ENCODE data around the gene MTA3. TPM values are rescaled to one million over a fixed set of nuclear protein-coding genes. Genes with fewer than 3 reads are reported as not detected.
A peak's percentile ranks its signal among the peaks of the same experiment; 100 is the strongest.

Gene MTA3
- total and polyA plus RNA-seq, 2 donors (not counting 1 experiment from before 2014, with no cell fraction given) = 13.4 to 33.2 TPM

DNA sequence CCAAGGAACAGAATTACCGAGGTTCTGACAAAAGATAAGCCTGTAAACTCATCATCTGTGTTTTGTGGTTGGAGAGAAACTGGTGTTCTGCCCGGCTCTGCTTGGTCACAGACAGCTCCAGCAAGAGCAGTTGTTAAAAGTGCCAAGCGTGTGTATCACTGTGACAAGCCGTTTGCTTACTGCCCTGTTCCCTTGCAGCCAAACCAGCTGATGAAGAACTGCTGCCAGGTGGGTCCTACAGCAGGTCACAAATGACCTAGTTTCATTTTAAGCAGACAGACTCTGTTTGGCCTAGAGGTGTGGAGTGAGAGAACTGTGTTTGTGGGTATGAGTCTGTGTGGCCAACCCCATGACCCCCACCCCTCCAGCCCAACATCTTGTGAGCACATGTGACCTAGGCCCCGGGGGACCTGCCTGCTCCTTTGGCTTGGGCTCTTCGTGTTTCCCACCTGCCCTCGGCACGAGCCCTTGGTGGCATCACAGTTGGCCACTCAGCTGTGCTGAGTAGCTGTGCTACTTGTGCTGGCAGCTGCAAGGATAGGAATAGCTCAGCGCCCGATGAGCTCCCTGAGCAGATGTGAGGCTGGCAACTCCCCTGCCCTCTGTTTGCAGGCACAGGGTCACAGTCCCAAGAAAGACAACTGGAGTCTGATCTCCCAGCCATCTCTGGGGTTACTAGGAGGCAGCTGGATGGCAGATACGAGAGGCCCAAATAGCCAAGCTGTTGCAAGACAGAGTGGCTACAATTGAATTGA lies 185.8 kb downstream of the MTA3 start:
- Histone ChIP-seq H4K20me1 (ENCODE audit: control insufficient read depth, insufficient read depth, low read length, poor library complexity, severe bottlenecking) (no peaks in the 10 kb centered on the region), H3K27ac (ENCODE audit: low read length in 2 of 2) (peak overlapping the region; percentile 37 to 50), H3K27me3 (replicated peaks in 1 of 4; ENCODE audit: control extremely low read depth in 1 of 4, control insufficient read depth in 3 of 4, insufficient read depth in 4 of 4, low read length in 3 of 4) (no peaks in the 10 kb centered on the region), H3K9me3 (ENCODE audit: control extremely low read depth in 1 of 3, control insufficient read depth in 2 of 3, insufficient read depth in 1 of 3, low read length in 2 of 3) (no peaks in the 10 kb centered on the region), H3K4me1 (ENCODE audit: control insufficient read depth in 2 of 2, insufficient read depth in 2 of 2, low read length in 2 of 2) (peaks cover 46 to 47% of the 10 kb centered on the region in 2 donors), H3K79me2 (ENCODE audit: control insufficient read depth, insufficient read depth, low read length) (no peaks in the 10 kb centered on the region), H3K36me3 (replicated peaks in 1 of 2; ENCODE audit: control extremely low read depth in 1 of 2, control insufficient read depth in 1 of 2, extremely low read depth in 1 of 2, insufficient read depth in 2 of 2, low read length in 1 of 2) (no peaks in the 10 kb centered on the region), H2AFZ (ENCODE audit: insufficient read depth, low read depth, low read length, poor library complexity, severe bottlenecking) (peak overlapping the region; percentile 36), H3K4me3 (ENCODE audit: control extremely low read depth in 1 of 5, extremely low read depth in 1 of 5, insufficient read depth in 1 of 5, low read depth in 2 of 5, low read length in 4 of 5) (peak overlapping the region in 2 of 5 experiments; percentile 19 to 38), H3K4me2 (replicated peaks; ENCODE audit: low read depth, low read length, poor library complexity, severe bottlenecking) (peak overlapping the region; percentile 63), H3K9ac (ENCODE audit: low read length) (peak overlapping the region; percentile 2)
- CTCF ChIA-PET = interaction anchor here (0.6 to 1.5 kb wide), 9 partner anchors 15 to 91 kb away, joined by 3 to 4 read pairs (median 3); partner anchors contain the start of gene HAAO
- no peaks in the 10 kb centered on the region for H3K9me3 Mint-ChIP-seq (ENCODE audit: insufficient read depth)
- H3K4me1 Mint-ChIP-seq = peaks cover 47% of the 10 kb centered on the region
- H3K4me3 Mint-ChIP-seq = peak overlapping the region; percentile 78
- DNase-seq (peak; percentile 85), ATAC-seq (ENCODE audit: low read depth) (peak; percentile 81)
- TF ChIP-seq, protein P1, sequence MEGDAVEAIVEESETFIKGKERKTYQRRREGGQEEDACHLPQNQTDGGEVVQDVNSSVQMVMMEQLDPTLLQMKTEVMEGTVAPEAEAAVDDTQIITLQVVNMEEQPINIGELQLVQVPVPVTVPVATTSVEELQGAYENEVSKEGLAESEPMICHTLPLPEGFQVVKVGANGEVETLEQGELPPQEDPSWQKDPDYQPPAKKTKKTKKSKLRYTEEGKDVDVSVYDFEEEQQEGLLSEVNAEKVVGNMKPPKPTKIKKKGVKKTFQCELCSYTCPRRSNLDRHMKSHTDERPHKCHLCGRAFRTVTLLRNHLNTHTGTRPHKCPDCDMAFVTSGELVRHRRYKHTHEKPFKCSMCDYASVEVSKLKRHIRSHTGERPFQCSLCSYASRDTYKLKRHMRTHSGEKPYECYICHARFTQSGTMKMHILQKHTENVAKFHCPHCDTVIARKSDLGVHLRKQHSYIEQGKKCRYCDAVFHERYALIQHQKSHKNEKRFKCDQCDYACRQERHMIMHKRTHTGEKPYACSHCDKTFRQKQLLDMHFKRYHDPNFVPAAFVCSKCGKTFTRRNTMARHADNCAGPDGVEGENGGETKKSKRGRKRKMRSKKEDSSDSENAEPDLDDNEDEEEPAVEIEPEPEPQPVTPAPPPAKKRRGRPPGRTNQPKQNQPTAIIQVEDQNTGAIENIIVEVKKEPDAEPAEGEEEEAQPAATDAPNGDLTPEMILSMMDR (IDR thresholded peaks at IDR 0.05) = no peak
- no peak for TF ChIP-seq EZH2 (IDR thresholded peaks at IDR 0.05; ENCODE audit: borderline replicate concordance, insufficient read depth, low read depth, low read length, poor library complexity, severe bottlenecking)
- WGBS (ENCODE audit: insufficient coverage) = 12% methylated on average over 10 of the region's 11 CpGs
- H3K27me3 Mint-ChIP-seq = no peaks in the 10 kb centered on the region
- intact Hi-C loops (cut with micrococcal nuclease) = loop anchor here (1.0 to 5.0 kb wide), 3 partner anchors 38 to 392 kb away; partner anchors contain the start of genes COX7A2L and HAAO
- peak overlapping the region; percentile 89 for H3K27ac Mint-ChIP-seq
- POLR2A ChIA-PET = interaction anchor here (0.9 to 2.8 kb wide), 3 partner anchors 38 to 155 kb away, joined by 3 to 15 read pairs (median 6); partner anchors contain the start of gene HAAO

GRCh38 chr2:42754776-42755140 lies 186.3 kb downstream of the MTA3 start:
- POLR2A ChIA-PET = interaction anchor here (0.9 kb wide), 1 partner anchor 155 kb away, joined by 3 read pairs; no protein-coding TSS in a partner anchor
- peaks cover 47% of the 10 kb centered on the region for H3K4me1 Mint-ChIP-seq
- CTCF ChIA-PET = interaction anchor here (0.7 to 1.5 kb wide), 9 partner anchors 14 to 91 kb away, joined by 3 to 4 read pairs (median 3); partner anchors contain the start of gene HAAO
- Histone ChIP-seq H3K27ac (ENCODE audit: low read length in 2 of 2) (peak overlapping the region; percentile 37 to 50), H3K4me3 (ENCODE audit: control extremely low read depth in 1 of 5, extremely low read depth in 1 of 5, insufficient read depth in 1 of 5, low read depth in 2 of 5, low read length in 4 of 5) (no peak overlapping the region), H3K9ac (ENCODE audit: low read length) (no peak overlapping the region), H3K27me3 (replicated peaks in 1 of 4; ENCODE audit: control extremely low read depth in 1 of 4, control insufficient read depth in 3 of 4, insufficient read depth in 4 of 4, low read length in 3 of 4) (no peaks in the 10 kb centered on the region), H3K4me2 (replicated peaks; ENCODE audit: low read depth, low read length, poor library complexity, severe bottlenecking) (peak overlapping the region; percentile 63), H3K4me1 (ENCODE audit: control insufficient read depth in 2 of 2, insufficient read depth in 2 of 2, low read length in 2 of 2) (peaks cover 46 to 47% of the 10 kb centered on the region in 2 donors), H3K36me3 (replicated peaks in 1 of 2; ENCODE audit: control extremely low read depth in 1 of 2, control insufficient read depth in 1 of 2, extremely low read depth in 1 of 2, insufficient read depth in 2 of 2, low read length in 1 of 2) (no peaks in the 10 kb centered on the region), H2AFZ (ENCODE audit: insufficient read depth, low read depth, low read length, poor library complexity, severe bottlenecking) (peak overlapping the region; percentile 36), H4K20me1 (ENCODE audit: control insufficient read depth, insufficient read depth, low read length, poor library complexity, severe bottlenecking) (no peaks in the 10 kb centered on the region), H3K9me3 (ENCODE audit: control extremely low read depth in 1 of 3, control insufficient read depth in 2 of 3, insufficient read depth in 1 of 3, low read length in 2 of 3) (no peaks in the 10 kb centered on the region), H3K79me2 (ENCODE audit: control insufficient read depth, insufficient read depth, low read length) (no peaks in the 10 kb centered on the region)
- intact Hi-C loops (cut with micrococcal nuclease) = loop anchor here (1.0 to 5.0 kb wide), 3 partner anchors 38 to 392 kb away; partner anchors contain the start of genes COX7A2L and HAAO
- H3K27ac Mint-ChIP-seq = peak overlapping the region; percentile 89
- ATAC-seq (ENCODE audit: low read depth) (no peak), DNase-seq (no peak)
- TF ChIP-seq EZH2 (IDR thresholded peaks at IDR 0.05; ENCODE audit: borderline replicate concordance, insufficient read depth, low read depth, low read length, poor library complexity, severe bottlenecking) = no peak
- 79% methylated on average over 7 of the region's 8 CpGs for WGBS (ENCODE audit: insufficient coverage)
- no peaks in the 10 kb centered on the region for H3K9me3 Mint-ChIP-seq (ENCODE audit: insufficient read depth)
- H3K27me3 Mint-ChIP-seq = no peaks in the 10 kb centered on the region
- peak overlapping the region; percentile 78 for H3K4me3 Mint-ChIP-seq

Measured in B cell (primary cell).